ENCODE measurements around the gene FAM241B.

FAM241B gene

DNA sequence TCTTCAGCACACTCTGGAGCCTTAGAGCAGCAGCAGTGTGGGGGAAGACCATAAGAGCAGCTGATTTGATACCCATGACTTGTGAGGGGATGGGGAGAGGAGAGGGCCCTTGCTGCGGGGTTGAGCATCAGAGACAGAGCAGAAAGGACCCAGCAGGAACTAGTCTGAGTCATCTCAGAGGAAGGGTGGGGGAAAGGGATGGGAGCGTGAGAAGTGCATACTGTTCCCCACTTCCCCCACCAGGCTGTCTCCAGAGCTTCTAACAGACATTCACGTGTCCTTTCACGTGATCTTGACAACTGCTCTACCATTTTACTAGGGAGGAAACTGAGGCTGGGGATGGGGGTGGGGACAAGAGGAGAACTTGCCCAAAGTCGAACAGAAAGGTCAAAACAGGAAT is 38.7 kb downstream of the FAM241B start:
- no peak for FAIRE-seq

- no peak for FAIRE-seq
Observed at GRCh38 chr10:69669409-69669808, 39.4 kb downstream of the FAM241B start.

DNA sequence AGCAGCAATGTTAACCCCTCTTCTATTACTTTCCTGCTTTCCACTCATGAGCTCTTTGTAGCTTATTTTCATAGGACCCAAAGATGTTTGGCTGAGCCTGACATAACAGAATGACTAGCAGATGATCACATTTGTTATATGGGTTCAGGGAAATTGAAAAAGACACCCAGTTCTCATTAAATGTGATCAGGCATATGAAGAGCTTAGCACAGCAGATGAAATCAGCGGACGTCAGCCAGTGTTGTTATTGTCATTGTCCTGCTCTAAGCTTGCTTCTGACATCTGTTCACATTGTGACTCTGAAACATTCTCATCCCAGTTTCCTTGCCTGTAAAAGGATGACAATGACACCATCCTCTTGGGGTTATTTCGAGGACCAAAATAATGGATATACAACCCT is 43.5 kb downstream of the FAM241B start:
- no peak for FAIRE-seq

- no peak for FAIRE-seq
Observed at GRCh38 chr10:69674786-69675185, 44.7 kb downstream of the FAM241B start.

DNA sequence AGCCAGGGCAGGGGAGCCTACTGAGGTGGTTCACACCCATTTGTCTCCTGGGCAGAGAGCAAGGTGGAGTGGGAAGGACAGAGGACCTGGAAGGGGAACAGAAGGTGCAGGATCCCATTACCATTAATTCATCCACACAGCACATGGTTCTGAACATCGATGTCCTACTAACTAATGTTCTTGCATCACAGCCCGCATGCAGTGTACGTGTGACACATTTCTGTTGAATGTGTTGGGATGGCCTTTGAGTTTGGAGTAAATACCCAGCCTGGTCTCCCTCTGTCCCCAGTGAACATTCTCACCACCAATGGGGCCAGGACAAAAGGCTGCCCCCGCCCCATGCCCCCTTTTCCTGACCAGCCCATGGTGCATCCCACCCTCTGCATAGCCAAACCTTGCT is 46.3 kb downstream of the FAM241B start:
- no peak for FAIRE-seq

- no peak for FAIRE-seq
Observed at GRCh38 chr10:69677985-69678654, 48.1 kb downstream of the FAM241B start.

DNA sequence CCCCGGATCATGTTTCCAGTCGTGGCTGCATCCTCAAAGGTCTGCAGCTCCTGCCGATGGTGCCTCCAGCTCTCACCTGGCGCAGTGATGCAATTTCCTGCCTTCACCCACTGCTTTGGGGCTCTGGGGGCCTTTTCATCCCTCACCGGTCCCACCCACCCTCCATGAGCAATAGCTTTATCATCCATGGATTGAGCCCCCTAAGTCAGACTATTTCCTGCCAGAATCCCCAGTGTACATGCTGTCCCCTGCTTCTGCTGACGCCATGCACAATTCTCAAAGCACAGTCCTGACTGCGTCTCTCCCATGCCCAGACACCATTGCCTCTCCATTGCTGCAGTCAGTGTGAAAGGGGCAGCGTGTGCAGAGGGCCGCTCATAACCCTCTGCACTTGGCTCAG is 49.7 kb downstream of the FAM241B start:
- FAIRE-seq = no peak

DNA sequence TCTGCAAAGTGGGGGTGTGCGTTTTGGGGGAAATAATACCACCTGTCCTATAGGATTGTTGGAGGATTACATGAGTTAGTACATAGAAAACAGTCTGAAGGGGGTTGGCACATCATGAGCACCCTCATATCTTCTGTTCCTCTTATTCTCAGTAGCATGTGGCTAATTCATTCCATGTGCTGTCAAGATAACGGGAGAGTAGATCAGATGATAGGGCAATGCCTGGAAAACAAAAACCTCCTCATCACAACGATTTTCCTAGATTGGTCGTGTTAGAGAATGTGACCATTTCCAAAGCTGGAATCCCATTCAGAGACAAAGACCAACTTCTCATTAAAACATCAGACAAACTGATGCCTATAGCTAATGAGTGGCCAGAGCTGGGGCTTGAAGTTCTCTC is 50.6 kb downstream of the FAM241B start:
- no peak for FAIRE-seq

GRCh38 chr10:69681436-69681835 is 51.4 kb downstream of the FAM241B start:
- no peak for FAIRE-seq

- no peak for FAIRE-seq
Observed at GRCh38 chr10:69682955-69683474, 53.0 kb downstream of the FAM241B start.
